NCI-H146 treated with DMSO at 0.1 percent for 48 hours (cell line): Measurements from ENCODE around the gene UNCX.
"Not testable (repeated sequence)": the region's sequence is repeated elsewhere in the genome, so short reads cannot be mapped to it uniquely, and the experiment has no call there.

Experiments used
- DNase-seq: peaks from one replicate; lab custom pipeline; 2025; ENCODE audit not compliant: unreplicated experiment; lab: John Stamatoyannopoulos, UW

The UNCX gene

DNA sequence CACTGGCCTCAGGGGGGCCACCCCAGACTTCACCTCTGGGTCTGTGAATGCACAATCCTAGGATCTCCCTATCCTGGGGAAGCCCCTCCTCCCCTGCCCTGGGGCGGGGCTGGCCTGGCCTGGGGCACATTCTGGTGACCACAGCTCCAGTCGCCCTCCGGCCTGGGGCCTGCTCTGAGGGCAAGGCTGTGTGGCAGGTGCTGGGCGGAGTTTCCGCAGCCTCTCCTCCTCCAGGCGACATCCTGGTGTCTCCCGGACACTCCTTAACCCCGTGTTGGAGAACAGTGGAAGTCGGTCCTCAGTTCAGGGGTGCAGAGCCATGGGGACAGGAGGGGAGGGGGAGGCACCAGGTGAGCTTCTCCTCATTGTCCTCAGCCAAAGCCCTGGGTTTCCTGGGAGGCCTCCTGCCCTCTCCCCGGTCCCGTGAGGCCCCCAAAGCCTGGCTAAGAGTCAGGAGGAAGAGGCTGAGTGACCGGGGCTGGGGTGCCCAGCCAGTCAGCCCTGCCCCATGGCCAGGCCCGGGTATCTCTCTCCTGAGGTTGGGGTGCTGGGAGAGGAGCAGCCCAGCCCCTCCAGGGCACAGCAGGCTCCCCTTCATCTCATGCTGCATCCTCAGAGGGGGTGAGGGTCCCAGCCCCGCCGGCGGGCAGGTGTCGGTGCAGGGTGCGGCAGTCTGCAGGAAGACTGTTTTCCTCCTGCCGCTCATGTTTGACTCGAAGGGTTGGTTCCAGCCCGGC lies 22.6 kb downstream of the UNCX start:
- DNase-seq: no peak

DNA sequence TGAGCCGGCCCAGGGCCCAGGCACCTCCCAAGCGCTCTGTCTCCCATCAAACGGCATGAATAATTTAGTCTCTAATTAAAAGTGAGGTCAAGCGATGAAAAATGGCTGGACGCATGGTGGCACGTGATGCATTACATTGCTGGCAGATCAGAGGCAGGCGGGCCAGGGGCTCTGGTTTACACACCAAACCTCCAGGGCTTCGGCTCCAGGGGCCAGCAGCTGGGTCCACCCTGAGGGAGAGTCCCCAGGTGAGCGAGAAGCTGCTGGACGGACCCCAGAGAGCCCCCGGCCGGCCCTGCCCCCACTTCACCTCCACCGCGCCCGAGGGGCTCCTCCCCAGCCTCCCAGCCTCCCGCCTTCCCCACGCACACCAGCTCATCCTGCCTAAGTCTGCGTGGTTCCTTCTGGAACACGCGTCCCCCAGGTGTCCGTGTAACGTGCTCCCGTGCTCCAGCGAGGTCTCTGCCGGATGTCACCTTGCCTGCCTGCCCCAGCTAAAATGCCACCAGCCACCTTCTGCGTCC lies 23.2 kb downstream of the UNCX start:
- DNase-seq: no peak

DNA sequence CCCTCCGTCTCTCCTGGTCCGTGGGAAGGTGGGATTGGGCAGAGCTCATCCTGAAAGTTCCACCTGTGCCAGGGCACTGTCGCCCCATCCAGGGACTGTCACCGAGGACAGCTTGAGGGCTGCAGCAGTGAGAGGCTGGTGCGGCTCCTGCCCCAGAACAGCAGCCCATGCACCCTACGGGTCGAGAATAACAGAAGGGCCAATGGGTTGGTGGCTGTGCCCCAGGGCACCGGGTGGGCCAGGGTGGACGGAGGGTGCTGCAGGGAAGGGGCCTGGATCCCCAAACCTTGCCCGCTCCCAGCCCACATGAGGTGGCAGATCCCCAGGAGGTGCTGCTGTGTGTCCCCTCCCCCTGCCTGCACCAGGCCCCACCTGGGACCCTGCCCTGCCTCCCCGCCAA lies 23.9 kb downstream of the UNCX start:
- DNase-seq: no peak

DNA sequence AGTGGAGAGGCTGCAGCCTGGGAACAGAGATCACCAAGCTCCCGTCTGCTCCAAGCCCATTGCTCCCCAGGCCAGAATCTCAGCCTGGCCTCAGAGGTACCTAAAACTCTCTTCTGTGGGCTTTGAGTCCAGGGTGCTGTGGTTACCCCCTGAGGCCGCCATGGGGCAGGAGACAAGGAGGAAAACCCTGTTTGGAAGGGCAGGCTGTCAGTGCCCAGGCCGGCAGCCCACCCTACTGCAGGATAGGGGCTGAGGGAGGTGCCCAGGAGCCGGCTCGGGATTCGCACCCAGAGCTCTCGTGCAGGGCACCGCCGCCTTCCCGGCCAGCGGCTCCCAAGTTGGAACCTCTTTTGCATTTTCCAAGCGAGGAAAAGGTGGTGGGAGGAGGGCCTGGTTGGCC lies 24.5 kb downstream of the UNCX start:
- no peak for DNase-seq

DNA sequence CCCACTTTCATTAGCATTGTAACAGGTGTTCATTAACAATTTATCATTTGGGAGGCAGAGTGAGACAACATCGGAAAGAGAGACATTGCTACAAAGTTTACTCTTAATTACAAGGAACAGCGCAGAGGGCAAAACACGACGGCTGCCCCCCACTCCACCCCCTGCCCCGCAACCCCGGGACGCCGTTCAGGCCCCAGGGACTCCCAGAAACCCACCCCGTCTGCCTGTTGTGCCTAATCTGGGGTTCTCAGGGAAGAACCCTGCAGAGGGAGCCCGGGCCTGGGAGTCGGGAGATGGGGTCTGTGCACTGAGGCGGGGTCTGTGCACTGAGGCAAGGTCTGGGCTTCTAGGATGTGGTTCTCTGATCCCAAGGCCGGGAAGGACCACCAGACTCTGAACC lies 25.2 kb downstream of the UNCX start:
- no peak for DNase-seq

DNA sequence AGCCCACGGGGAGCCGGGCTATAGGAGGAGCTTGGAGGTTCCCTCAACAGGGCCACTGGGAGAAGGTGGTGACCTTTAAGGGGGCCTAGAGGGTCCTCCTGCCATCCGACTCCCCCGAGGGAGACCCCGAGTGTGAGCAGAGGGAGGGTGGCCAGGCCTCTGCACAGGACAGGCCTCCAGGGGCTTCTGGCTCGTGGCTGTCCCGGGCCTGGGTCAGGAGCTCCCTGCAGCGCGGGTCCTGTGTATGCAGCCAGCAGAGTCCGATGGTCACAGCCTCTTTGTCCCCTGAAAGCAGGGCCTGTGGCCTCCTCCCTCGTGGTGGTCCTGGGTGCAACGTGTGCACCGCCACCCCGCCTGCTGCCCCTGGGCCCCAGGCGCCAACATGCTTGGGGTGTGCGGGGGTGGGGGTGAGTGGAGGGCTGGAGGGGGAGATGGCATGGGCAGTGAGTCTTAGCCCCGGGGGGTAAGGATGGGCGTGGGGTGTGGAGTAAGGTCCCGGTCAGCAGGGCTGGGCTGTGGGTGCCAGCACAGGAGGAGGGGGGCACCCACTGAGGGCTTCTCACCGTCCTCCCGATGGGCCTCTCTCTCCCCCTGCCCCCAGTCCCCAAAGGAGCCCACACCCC lies 27.1 kb downstream of the UNCX start:
- no peak for DNase-seq

DNA sequence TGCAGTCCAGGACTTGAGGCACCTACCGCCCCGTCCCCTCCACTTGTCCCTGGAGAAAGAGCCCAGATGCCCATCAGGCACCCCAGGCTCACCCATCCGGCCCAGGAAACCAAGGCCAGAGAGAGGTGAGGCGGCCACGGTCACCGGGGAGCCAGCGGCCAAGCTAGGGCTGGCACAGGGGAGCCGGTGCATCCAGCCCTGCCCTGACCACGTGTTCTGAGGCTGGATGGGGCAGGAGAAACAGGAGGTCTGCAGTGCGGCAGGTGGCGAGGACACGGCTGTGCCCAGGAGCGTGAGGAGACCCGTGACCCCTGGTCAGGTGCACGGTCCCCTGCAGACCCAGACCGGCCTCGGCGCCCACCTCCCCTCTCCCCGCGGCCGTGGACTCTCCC lies 27.6 kb downstream of the UNCX start:
- no peak for DNase-seq

DNA sequence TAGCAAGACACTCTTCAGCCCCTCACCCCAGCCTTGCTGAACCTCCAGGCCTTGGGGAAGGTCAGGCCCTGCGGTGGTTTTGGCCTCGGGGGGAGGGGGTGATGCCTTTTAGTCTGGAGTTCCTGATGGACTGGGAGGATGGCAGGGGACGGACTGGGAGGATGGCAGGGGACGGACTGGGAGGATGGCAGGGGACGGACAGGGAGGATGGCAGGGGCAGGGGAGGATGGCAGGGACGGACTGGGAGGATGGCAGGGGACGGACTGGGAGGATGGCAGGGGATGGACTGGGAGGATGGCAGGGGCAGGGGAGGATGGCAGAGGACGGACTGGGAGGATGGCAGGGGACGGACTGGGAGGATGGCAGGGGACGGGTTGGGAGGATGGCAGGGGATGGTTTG lies 28.4 kb downstream of the UNCX start:
- DNase-seq: not testable (repeated sequence)

DNA sequence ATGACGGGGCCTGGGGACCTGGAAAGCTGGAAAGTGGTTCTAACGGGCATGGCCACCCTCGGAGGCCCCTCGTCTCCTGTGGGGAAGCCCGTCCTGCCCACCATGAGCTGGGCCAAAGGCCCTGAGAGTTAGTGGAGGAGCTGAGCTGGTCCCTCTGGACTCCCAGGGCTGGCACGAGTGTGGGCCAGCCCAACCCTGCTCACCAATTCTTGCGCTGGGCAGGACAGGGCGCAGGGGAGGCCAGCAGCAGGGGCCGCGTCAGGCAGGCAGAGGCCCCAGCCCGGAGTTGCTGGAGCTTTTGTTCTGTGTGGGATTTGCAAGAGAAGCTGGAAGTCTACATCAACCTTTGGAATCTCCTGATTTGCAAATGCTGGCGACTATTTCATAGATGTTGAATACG lies 29.8 kb downstream of the UNCX start:
- no peak for DNase-seq

DNA sequence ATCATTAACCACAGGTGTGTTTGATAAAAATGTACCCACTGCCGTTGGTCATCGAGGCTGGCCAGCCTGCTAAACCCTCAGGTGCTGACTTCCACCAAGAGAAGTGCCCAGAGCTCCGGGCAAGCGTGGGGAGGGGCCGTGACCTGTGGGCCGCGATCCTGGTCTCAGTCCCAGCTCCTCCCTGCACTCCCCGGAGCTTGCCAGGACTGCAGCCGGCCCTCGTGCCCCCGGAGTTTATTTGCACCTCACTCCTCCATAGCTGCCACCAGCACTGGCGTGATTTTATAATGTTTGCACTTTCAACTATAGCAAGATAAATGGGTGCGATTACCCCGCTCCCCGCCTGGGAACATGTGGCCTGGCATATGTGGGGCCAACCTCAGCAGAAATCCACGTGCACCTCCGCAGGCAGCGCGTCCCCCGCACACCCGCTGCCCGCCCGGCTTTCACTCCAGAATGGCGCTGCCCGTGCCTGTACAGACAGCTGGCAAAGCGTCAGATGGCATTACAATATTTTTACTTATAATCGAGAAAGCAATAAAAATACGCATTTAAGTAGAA lies 30.8 kb downstream of the UNCX start:
- DNase-seq: no peak

DNA sequence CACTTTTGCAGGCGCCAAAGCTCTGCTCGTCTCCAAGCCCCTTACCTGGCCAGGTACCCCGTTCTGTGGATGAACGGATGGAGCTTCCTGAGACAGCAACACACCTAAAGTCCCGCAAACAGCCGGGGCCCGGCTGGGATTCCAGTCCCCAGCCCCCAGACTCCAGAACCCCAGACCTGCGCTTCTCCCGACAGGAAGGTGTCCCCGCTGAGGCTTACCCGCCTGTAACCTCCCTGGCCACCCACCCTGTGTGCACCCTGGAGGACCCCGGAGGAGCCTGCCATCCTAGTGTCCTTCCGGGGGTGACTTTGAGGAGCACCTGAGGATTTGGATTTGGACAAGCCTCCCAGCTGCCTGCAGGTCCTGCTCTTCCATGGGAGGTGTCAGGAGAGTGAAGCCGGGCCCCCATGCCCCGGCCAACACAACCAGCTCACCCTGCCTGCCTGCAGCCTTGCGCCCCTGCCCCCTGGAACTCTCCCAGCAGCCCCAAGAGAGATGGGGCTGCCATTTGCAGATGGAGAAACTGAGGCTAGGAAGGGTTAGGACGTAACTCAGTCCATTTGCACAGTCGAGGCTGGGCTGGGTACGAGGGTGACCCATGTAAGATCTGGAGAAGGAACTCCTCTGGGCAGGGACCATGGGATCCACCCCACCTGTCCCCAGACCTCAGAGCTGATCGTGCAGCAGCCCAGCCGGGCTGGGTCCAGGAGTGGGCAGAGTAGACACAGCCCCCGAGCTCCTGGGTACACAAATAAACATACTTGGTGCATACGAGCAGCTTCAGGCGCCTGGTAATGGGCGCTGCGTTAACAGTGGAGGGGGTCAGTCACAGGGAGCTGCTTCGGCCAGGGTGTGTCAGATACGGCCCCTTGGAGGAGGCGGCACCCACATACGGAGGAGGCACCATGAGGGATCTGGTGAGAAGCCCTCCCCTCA lies 31.9 kb downstream of the UNCX start:
- no peak for DNase-seq

DNA sequence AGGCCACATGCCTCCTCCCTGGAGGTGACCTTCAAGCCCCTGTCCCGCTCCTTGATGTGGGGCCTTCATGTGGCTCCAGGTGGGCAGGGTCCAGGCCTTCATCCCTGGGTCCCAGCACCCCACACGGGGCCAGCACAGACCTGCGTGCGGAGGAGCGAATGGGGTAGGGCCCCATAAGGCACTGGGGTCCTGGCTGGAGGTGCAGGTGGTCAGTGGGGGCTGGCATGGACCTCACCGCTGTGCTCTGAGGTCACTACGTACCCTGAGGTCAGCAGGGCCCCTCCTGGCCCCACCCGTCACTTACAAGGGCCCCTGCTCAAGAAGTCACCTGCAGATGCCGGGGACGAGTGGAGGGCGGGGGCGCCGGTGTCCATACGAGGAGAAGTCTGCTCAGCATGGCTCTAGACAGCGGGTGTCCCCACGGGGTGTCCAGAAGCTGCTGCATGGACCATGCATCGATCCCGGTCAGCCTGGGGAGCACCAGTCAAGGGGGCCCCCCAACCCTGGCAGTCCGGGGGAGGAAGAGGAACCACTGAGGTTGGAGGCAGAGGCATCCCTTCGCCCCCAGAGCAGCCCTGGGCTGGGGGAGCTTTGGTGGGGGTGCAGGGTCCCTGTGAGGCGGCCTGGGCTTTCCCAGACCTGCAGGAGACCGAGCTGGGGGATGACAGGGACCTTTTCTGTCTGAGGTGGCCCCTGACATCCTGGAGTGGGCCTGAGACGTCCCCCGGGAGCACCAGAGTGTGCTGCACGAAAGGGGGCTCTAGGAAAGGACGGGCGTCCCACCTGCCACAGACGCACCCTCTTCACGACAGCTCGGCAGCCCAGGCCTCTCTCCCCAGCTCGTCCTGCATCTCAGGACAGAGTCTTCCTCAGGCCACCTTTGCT lies 34.6 kb downstream of the UNCX start:
- no peak for DNase-seq

DNA sequence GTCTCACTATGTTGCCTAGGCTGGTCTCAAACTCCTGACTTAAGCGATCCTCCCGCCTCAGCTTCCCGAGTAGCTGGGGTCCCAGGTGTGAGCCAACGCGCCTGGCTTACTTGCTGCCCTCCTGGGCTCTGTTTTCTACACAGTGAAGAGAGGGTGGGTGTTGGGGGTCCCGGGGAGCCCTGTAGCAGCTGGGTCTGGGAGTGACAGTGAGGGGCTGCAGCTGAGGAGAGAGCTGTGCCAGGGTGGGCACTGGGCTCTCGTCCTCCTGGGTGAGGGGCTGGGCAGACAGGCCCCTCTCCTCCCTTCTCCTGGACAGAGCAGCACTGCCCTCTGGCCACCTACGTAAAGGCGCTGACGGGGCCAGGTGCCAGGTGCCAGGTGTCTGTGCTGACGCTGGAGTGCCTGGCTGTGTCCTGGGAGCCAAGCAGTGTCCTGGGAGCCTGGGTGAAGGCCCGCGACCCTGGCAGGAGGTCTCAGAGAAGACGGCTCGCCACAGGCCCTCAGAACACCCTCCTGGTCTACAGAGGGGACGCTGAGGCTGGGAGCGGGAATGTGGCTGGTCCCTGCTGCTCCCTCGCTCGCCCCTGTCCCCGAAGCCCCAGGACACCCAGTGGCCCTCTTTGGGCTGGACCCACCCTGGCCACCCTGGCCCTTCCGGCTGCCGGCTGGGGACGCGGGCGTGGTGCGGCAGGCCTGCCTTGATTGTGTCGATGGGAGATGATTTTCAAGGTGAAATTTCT lies 35.6 kb downstream of the UNCX start:
- no peak for DNase-seq

DNA sequence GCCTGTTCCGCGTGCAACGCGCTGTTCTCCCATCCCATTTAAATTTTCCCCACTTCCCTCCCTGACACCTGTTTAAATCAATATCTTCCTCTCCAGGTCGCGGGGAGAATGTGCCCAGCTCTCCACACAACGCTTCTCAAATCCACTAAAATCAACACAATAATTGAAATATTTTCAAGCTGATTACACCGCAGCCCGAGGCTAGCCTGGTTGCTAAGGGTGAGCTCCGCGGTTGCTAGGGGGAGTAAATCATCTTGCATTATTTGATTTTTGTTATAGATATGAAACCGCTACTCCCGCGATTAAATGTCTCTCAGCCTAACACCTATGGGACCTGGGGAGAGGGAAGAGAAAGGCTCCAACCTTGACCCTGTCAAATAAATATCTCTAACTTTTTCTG lies 36.2 kb downstream of the UNCX start:
- DNase-seq: no peak

DNA sequence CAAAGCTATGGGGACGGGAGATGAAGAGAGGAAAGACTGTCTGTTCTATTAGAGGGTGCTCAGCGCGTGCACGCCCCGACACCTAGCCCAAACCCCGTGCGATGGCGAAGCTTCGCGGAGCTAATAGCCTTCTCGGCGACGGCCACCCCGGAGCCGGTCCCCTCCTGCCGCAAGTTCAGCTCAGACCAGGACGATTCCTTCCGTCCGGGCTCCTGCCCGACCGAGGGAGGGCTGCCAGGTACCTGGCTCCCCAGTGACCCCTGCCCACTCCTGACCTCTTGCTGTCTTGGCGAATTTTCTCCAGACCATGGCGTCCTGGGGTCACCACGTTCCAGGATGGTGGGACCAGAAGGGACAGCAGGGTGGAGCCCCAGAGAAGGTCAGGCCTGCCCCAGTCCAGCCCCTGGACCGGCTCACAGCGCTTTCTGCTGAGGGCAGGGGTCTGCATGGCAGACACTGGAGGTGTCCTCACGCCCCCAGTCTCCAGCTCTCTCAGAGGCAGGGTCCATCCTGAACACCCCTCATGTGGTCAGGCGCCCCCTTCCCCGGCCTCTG lies 36.7 kb downstream of the UNCX start:
- no peak for DNase-seq

DNA sequence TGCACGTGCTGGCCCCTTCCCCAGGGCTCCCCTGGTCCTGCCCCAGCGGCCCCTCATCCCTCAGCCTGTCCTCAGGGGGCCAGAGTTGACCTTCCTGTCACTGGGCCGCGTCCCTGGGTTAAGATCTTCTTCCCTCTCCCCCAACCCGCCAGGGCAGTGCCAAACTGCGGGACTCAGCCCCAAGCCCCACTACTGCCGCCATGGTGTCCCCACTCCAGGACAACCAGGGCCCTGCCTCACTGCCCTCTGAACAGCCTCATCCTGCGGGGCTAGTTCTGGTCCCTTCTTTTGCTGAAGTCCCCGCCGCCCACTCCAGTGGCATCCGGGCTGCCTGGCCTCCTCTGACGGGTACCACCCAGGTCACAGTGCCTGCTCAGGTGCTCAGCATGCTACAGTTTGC lies 37.5 kb downstream of the UNCX start:
- no peak for DNase-seq

DNA sequence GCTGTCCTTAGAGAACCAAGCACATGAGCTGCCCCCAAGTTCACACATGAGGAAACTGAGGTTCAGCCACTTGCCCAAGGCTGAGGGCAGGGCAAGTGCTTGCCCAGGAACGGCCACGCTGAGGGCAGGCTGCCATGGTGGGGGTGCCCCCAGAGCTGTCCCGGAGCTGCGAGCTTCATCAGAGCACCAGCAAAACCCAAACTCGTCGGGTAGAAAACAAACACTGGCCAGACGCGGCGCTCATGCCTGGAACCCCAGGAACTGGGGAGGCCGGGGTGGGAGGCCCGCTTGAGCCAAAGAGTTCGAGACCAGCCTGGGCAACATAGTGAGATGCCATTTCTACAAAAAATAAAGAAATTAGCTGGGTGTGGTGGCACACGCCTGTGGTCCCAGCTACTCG lies 38.4 kb downstream of the UNCX start:
- DNase-seq: no peak

DNA sequence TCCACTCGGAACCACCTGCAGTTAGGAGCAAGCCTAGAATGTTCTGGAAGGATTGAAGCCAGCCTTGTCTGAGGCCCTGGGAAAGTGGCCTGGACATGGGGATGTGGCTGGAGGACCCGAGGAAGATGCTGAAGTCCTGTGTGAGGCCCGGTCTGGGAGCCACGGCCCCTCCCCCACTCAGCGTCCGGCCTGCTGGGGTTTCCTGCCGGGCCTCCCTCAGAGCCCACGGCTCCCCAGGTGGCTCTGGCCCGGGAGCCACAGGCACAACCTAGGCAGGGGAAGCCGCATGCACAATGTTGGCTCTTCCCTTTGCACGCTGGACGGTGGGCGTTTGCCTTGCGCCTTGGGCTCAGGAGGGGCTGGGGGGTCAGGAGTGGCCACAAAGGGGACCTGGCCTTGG lies 39.0 kb downstream of the UNCX start:
- no peak for DNase-seq

DNA sequence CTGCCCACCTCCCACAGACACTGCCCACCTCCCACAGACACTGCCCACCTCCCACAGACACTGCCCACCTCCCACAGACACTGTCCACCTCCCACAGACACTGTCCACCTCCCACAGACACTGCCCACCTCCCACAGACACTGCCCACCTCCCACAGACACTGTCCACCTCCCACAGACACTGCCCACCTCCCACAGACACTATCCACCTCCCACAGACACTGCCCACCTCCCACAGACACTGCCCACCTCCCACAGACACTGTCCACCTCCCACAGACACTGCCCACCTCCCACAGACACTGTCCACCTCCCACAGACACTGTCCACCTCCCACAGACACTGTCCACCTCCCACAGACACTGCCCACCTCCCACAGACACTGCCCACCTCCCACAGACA lies 39.5 kb downstream of the UNCX start:
- not testable (repeated sequence) for DNase-seq
